K562 (cell line): ENCODE data around the gene CYB5D1. TPM values are rescaled to one million over a fixed set of nuclear protein-coding genes. Genes with fewer than 3 reads are reported as not detected.

Experiments used
- CBX3 ChIP-seq, 2 experiments: IDR thresholded peaks; 1 replicate in 1 of 2; 2 replicates in 1 of 2; pipeline ENCODE4 v1.6.1; 2012; ENCODE audit warnings: inconsistent platforms in 2 of 2, low read length in 2 of 2, borderline replicate concordance in 1 of 2, control low read depth in 1 of 2
- ESRRA ChIP-seq: fragments of 450-650 bp; IDR thresholded peaks from 2 replicates; pipeline ENCODE4 v1.6.1; 2014; ENCODE audit warnings: low read depth, mild to moderate bottlenecking, moderate library complexity, borderline replicate concordance
- MAFF ChIP-seq: IDR thresholded peaks from 2 replicates; pipeline ENCODE4 v1.6.1; 2012; ENCODE audit warnings: low read length, improper control_type of control experiment
- MEF2D ChIP-seq: conservative IDR thresholded peaks from 2 replicates; pipeline ENCODE4 v1.6.1; 2016; ENCODE audit warnings: low read depth, missing genetic modification characterization, missing compliant biosample characterization
- SIX5 ChIP-seq, 2 experiments: IDR thresholded peaks; 2 replicates each; pipeline ENCODE4 v1.6.1; 2011; ENCODE audit warnings: low read length in 2 of 2, borderline replicate concordance in 1 of 2, low read depth in 1 of 2, mild to moderate bottlenecking in 1 of 2, moderate library complexity in 1 of 2; ENCODE audit not compliant: insufficient read depth in 1 of 2
- VEZF1 ChIP-seq: fragments of 200-800 bp; sonication (Bioruptor generic); IDR thresholded peaks from 2 replicates; pipeline ENCODE4 v1.6.1; 2017; ENCODE audit warnings: missing genetic modification characterization, missing compliant biosample characterization
- ZFP91 ChIP-seq: sonication (generic); formaldehyde crosslinking; IDR thresholded peaks from 2 replicates; pipeline ENCODE4 v1.8.0; 2022; ENCODE audit warnings: mild to moderate bottlenecking, missing genetic modification reagents
- polyA plus RNA-seq, 8 experiments: library from polyadenylated mRNA; depleted of rRNA in 4 of 8; stranded (reverse) in 5 of 8; unstranded in 3 of 8; fragments of >200 nt; fragmentation: Nextera tagmentation in 2 of 8; fragmentation: Illumina TruSeq in 1 of 8; extraction: Ambion mirVana in 2 of 8; extraction: Trizol in 1 of 8; gene quantifications; 2 replicates each; pipeline versions ENCODE4 v1.2.1 to v1.2.3, GENCODE V29; 2011 to 2014; ENCODE audit warnings: inconsistent platforms in 1 of 8, missing spikeins in 1 of 8
- total RNA-seq, 7 experiments: library from RNA; depleted of rRNA in 6 of 7; stranded (reverse); fragments of >200 nt in 6 of 7; fragmentation: Illumina TruSeq in 2 of 7; extraction: Trizol in 2 of 7; gene quantifications; 2 replicates each; pipeline versions ENCODE4 v1.2.1 to v1.2.3, GENCODE V29; 2011 to 2021; ENCODE audit warnings: low replicate concordance in 1 of 7
- TF ChIP-seq, protein P1 (sequence below): fragments of 450-650 bp; IDR thresholded peaks from 2 replicates; pipeline ENCODE4 v1.6.1; 2017; ENCODE audit warnings: antibody characterized with exemption
- TF ChIP-seq, protein P2 (sequence below), 2 experiments: fragments of 450-650 bp; IDR thresholded peaks; 2 replicates each; pipeline ENCODE4 v1.6.1; 2016; ENCODE audit warnings: mild to moderate bottlenecking in 2 of 2, borderline replicate concordance in 1 of 2, low read depth in 1 of 2, moderate library complexity in 1 of 2
- TF ChIP-seq, protein P3 (sequence below): fragments of 250-450 bp; sonication (Bioruptor Pico); IDR thresholded peaks from 2 replicates; pipeline ENCODE4 v1.8.0; 2022; ENCODE audit warnings: moderate library complexity, mild to moderate bottlenecking, inconsistent platforms

Gene CYB5D1
- total and polyA plus RNA-seq, 9 of the 15 experiments (the other 6 are each of a cell fraction or from before 2014, with no cell fraction given) = 2.4 to 7.9 (median 5.7) TPM

DNA sequence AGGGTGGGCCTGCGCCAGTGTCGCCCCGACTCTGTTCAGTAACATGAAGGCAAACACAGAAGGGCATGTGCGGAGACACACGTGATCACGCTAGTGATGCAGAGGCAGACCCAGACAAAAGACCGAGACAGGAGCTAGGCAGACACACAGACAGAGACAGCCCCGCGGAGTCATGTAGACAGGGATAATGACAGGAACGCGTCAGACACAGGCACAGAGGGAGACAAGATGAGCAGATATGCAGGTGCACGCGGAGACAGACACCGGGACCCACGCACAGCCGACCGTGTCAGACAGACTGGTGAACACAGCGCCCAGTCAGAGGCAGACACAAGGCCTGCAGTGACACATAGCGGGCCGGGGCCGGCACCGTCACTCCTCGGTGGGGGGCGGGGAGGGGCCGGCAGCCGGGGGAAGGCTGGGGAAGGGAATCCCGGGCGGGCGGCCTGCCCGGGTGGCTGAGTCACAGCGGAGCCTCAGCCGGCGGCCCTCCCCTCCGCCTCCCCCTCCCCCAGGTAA lies 16.3 kb upstream of the CYB5D1 start (continued):
- TF ChIP-seq ZFP91 (no peak), MAFF (no peak), CBX3 (IDR thresholded peaks at IDR 0.05; ENCODE audit: borderline replicate concordance in 1 of 2, low read length in 2 of 2) (no peak), MEF2D (no peak), ESRRA (no peak), VEZF1 (peak; percentile 91), SIX5 (IDR thresholded peaks at IDR 0.05; ENCODE audit: borderline replicate concordance in 1 of 2, insufficient read depth in 1 of 2, low read depth in 1 of 2, low read length in 2 of 2) (no peak)
- TF ChIP-seq, protein P1, sequence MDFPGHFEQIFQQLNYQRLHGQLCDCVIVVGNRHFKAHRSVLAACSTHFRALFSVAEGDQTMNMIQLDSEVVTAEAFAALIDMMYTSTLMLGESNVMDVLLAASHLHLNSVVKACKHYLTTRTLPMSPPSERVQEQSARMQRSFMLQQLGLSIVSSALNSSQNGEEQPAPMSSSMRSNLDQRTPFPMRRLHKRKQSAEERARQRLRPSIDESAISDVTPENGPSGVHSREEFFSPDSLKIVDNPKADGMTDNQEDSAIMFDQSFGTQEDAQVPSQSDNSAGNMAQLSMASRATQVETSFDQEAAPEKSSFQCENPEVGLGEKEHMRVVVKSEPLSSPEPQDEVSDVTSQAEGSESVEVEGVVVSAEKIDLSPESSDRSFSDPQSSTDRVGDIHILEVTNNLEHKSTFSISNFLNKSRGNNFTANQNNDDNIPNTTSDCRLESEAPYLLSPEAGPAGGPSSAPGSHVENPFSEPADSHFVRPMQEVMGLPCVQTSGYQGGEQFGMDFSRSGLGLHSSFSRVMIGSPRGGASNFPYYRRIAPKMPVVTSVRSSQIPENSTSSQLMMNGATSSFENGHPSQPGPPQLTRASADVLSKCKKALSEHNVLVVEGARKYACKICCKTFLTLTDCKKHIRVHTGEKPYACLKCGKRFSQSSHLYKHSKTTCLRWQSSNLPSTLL = no peak
- TF ChIP-seq, protein P2, sequence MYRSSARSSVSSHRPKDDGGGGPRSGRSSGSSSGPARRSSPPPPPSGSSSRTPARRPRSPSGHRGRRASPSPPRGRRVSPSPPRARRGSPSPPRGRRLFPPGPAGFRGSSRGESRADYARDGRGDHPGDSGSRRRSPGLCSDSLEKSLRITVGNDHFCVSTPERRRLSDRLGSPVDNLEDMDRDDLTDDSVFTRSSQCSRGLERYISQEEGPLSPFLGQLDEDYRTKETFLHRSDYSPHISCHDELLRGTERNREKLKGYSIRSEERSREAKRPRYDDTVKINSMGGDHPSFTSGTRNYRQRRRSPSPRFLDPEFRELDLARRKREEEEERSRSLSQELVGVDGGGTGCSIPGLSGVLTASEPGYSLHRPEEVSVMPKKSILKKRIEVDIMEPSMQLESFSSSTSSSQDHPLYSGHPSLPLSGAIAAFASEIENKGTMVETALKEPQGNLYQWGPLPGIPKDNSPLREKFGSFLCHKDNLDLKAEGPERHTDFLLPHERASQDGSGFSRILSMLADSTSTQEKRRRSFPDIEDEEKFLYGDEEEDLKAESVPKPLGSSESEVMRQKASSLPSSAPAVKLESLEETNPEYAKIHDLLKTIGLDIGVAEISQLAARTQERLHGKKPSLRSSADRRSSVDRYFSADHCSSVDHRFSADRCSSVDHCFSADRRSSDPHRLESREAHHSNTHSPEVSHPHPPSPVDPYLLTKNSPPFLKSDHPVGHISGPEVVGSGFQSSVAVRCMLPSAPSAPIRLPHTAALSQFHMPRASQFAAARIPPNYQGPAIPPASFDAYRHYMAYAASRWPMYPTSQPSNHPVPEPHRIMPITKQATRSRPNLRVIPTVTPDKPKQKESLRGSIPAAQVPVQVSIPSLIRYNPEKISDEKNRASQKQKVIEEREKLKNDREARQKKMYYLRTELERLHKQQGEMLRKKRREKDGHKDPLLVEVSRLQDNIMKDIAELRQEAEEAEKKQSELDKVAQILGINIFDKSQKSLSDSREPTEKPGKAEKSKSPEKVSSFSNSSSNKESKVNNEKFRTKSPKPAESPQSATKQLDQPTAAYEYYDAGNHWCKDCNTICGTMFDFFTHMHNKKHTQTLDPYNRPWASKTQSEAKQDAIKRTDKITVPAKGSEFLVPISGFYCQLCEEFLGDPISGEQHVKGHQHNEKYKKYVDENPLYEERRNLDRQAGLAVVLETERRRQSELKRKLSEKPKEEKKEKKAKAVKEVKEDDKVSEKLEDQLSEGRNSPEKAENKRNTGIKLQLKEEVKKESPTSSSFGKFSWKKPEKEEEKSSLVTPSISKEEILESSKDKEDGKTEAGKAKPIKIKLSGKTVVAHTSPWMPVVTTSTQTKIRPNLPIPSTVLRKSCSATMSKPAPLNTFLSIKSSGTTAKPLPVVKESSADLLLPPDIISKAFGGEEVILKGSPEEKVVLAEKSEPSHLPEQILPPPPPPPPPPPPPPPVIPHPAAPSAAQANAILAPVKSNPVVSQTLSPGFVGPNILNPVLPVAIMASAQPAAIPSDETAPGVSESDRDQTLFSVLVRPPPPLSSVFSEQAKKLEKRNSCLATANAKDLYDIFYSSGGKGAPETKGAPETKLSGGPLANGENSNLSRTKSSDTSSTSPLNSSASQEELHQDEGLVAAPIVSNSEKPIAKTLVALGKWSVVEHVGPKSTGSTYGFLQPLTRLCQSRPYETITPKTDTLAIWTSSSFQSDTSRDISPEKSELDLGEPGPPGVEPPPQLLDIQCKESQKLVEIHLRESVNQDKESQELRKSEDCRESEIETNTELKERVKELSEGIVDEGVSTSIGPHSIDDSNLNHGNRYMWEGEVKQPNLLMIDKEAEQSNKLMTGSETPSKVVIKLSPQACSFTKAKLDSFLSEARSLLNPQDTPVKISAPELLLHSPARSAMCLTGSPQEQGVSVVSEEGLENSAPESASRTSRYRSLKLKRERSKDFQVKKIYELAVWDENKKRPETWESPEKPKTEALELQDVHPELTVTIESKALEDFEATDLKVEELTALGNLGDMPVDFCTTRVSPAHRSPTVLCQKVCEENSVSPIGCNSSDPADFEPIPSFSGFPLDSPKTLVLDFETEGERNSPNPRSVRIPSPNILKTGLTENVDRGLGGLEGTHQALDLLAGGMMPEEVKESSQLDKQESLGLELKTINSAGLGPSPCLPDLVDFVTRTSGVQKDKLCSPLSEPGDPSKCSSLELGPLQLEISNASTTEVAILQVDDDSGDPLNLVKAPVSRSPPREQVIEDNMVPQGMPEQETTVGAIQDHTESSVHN (IDR thresholded peaks at IDR 0.05; ENCODE audit: borderline replicate concordance in 1 of 2, low read depth in 1 of 2) = no peak
- TF ChIP-seq, protein P3, sequence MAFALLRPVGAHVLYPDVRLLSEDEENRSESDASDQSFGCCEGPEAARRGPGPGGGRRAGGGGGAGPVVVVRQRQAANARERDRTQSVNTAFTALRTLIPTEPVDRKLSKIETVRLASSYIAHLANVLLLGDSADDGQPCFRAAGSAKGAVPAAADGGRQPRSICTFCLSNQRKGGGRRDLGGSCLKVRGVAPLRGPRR = no peak
